Right hindlimb (tissue), 1 donor: ENCODE data around the gene CHRDL2.

Experiments used
- DNase-seq: peaks from one replicate; pipeline ENCODE4 v3.0.0-alpha.2; 2018

Gene CHRDL2

DNA sequence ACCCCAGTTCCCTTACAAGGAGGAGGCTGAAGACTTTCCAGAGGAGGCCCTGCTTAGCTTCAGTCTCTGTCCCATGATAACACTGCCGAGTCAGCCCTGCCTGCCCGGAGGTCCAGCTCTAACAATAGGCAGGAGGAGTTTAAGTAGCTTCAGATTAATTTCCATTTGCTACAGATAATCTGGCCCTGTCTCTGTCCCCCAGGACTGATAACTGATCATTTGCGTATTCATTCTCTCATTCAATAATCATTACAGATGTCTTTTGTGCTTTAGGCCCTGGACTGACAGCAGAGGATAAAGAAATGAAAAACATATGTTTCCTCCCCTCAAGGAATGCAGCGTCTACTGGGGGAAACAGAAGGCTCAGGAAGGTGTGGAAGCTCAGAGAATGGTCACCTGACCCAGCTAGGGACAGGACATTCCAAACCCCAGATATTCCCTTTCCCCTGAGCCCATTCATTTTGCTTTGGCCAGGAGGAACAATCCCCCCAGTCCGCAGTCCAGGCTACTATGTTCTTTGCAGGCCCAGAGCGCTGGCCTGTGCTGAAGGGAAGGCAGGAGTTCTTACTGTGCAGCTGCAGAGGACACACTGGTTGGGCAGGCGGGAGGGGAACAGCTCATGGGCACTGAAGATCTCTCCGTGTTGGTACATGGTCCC is 20.8 kb downstream of the CHRDL2 start:
- DNase-seq, result peak; percentile 66

DNA sequence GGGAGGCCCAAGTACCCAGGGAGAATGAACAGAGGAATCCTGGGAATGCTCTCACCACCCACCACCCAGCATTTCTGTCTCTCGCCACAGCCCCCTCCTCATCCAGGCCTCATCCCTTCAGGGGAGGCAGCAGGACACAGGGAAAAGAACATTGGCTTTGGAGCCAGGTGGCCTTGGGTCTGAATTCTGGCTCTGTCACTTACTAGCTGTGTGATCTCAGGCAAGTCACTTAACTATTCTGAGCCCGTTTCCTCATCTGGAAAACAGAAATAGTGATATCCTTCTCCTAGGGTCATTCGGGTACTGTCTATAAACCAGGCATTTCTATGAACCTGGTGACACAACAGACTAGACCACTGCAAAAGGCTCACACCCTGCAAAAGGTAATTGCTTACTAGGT is 22.1 kb downstream of the CHRDL2 start:
- DNase-seq, result no peak

DNA sequence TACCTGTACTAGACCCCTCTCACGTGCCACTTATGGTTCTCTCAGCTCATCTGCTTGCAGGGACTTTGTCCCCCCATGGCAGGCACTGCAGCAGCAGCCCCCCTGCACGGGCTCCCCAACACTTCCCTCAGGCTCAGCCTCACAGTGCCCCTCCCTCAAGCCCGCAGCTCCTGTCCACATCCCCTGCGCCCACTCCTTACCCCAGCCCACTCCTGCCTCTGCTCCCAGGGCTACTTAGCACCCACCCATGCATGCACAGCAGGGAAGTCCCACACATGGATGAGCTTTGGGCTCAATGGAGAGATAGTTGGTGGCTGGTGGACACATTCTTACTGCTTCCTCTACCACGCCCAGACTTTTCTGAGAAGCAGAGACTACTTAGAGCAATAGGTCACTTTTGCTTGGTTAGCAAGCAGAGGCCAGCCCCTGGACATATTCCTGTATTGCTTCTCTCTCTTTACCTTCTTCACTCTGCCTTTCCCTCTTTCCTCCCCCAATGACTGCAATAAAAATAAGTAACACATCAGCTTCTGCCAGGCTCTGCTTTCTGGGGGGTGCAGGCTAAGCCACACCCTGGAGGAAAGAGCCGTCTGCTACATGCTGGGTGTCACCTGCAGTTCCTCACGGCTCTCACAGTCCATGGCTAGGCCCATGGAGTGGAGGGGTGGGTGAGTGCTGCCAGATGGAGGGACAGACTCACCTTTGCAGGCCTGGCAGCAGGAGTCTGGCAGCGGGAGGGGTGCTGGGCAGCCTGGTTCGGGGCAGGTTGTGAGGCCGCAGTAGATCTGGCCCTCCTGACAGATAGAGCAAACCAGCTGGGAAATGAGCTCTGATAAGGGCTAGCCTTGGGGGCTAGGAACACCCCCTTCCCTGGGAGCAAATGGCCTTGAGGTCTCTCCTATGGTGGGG is 23.4 kb downstream of the CHRDL2 start:
- DNase-seq, result no peak

DNA sequence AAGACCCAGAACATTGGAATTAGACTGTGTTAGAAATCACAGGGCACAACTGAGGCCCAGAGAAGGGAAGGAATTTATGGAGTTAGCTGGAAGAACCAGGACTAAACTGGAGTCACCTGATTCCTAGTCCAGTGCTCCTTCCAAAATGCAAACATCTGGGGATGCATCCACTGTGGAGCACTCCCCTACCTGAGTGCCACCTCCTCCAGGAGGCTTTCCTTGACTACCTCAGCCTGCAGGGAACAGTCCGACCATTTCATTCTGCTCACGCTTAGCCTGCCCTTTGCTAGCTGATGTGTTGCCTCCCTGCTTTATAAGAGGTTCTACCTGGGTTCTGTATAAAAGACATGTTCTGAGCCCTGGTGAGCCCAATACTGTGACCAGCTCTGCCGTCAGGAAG is 24.0 kb downstream of the CHRDL2 start:
- no peak for DNase-seq

DNA sequence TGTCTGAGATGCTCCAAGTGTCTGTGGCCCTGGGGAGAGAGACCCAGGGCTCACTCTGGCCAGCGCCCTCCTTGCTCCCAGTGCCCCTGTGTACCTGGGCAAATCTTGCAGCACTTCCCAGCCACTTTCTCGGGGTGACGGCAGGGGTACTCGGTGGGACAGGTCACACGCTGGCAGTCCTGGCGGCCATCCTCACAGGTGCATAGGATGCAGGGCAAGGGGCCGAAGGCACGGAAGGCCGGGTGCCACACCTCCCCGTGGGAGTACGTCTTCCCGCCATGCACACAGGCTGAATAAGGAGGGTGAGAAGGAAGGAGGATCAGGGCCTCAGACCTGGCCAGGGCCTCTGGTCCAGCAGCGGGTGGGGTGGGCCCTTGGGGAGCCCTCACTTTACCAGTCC is 28.0 kb downstream of the CHRDL2 start:
- DNase-seq, result no peak

DNA sequence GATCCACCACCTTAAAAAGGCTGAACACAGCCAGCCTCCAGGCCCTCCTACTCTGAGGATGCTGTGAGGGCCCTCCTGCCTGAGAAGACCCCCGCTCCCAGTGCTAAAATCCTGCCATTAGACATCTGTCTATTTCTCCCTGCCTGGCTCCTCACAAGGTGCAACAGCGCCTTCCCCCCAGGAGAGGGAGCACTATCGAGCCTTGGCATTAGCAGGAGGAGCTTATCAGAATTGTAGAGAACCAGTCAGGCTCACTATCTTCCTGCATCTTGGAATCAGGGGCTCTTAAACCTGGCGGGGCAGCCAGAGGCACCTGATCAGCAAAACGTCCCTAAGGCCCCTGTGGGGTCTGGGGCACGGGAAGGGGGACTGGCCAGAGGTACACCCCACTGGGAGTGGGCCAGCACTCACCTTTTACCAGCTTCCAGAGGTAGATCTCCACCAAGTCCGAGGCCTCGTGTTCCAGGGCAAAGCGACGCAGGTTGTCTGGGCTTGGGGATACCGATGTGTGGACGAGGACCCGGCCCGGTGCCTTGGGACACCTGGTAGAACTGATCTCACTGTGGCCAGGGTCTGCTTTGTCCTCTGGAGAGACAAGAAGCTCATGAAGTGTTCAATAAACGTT is 28.7 kb downstream of the CHRDL2 start:
- peak; percentile 71 for DNase-seq

DNA sequence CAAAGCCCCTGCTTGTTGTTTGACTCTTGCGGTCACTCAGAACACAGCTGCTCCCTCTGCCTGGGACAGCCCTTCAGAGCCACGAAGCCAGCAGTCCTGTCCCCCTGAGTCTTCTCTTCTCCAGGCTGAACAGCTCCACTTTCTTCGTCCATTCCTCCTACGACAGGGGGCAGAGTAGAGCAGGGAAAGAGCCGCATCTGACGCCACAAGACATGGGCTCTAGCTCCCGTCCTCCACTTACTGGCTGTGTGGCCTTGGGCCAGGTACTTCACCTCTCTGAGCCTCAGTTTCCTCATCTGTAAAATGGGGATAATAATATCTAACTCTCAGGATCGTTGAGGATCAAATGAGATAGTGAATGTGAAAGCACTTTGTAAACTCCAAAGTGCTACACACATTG is 29.9 kb downstream of the CHRDL2 start:
- DNase-seq, result no peak

DNA sequence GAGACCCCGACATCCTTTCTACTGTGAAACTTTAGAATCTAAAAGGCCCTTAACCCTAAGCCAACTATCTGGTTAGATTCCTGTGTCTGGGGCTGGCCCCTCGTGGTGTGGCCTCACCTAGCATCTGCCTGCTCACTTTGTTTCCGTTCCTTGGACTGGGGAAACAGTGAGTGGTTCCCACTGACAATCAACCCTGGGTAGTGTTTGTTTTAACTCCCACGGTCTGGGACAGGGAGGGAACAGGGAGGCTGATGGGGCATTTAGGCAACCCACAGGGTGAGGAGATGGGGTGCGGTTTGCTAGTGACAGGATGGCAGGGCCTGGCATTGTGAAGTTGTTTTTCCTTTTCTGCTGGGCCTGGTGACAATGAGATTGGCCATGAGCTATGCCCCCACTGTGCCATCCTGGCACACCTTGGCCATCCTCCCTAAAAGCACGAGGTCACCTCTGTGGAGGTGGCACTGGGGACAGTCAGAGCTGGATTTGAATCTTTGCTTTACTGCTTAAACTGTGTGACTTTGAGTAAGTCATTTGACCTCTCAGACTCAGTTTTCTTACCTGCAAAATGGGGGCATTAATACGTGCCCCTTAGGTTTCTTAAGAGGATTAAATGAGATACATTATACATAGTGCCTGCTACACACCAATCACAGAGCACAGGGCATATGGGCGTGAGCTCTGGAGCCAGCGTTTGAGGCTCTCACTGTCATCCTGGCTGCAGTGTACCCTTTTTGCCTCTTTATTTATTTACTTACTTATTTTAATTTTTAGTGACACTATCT is 31.4 kb downstream of the CHRDL2 start:
- DNase-seq, result no peak

DNA sequence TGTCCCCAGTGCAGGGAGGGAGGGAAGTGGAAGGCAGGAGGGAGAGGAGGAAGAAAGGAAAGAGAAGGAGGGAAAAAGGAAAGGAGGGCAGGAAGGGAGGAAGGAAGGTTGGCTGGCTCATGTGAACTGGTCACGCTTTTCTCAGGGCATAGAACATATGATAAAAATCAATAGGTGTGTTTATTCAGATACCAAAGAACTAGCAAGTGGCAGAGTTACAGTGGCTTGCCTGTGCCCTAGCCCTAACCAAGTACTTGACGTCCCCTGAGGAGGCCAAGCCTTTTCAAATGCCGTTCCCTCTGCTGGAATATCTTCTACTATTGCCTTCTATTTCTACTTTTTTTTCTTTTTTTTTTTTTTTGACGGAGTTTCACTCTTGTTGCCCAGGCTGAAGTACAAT is 33.5 kb downstream of the CHRDL2 start:
- no peak for DNase-seq

DNA sequence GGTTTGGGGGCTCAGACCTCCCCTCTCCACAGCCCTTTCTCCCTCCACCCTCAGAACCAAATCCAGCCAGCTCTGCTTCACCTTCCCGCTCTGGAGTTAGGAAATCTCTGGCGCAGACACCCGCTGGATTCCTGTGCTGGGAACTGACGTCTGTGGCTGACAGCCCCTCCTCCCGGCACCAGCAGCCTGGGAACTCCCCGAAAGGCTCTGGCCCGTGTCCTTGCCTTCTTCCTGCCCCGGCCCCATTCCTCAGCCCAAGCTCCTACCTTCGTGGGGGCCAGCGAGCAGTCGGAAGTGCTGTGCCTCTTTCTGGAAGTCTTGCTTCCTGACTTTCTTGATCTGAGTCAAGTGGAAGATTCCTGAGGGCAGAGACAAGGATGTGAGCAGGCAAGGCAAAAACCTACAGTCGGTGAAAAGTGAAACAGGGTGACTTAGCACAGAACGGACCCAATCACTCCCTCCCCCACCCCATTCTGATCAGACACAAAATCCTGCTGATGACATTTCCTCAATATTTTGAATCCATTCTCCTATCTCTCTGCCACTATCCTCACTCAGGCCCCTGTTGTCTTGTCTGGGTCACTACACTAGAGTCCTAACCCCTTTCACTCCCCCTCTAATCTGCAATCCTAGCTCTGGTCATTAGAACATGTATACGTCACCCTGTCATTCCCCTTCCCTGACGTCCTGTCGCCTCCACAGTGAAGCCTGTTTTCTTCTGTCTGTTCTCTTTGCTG is 34.1 kb downstream of the CHRDL2 start:
- peak; percentile 75 for DNase-seq

DNA sequence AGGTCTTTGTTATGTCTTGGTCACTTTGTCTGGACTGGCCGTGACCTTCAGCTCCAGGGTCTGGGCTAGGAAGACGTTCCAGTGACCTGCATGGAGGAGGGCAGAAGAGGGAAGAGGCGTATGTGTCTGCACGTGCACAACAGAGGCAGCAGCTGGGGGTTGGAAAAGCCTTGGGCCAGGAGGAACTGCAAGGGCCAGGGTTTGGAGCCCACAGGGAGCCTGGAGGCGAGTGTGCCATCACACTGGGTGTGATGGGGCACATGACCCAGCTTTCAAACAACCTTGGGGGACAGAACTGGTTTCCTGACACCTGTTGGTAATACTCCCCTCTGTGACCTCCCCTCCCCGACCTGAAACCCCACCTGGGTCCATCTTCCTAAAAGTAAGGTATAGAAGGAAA is 34.7 kb downstream of the CHRDL2 start:
- no peak for DNase-seq

DNA sequence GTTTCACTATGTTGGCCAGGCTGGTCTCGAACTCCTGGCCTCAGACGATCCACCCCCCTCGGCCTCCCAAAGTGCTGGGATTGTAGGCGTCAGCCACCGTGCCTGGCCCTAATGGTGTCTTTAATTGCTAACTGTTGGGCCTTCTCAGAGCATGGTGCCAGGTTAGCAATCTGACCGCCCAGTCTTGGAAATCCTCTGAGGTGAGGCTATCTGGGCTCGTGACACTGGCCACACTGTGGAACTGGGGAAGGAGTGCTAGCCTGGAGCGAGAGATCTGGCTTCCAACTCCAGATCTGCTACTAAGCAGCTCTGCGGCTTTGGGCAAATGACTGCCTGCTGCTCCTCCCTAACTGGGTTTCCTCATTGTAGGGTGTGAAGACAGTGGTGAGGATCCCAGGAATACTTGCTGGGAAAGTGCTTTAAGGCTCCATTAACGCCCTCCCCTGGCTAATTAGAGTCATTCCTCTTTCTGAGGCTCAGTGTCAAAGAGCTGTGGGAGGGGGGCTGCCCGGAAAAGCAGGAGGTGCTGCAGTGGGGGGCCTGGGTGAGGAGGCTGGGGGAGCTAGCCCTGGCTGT is 35.4 kb downstream of the CHRDL2 start:
- DNase-seq, result no peak

DNA sequence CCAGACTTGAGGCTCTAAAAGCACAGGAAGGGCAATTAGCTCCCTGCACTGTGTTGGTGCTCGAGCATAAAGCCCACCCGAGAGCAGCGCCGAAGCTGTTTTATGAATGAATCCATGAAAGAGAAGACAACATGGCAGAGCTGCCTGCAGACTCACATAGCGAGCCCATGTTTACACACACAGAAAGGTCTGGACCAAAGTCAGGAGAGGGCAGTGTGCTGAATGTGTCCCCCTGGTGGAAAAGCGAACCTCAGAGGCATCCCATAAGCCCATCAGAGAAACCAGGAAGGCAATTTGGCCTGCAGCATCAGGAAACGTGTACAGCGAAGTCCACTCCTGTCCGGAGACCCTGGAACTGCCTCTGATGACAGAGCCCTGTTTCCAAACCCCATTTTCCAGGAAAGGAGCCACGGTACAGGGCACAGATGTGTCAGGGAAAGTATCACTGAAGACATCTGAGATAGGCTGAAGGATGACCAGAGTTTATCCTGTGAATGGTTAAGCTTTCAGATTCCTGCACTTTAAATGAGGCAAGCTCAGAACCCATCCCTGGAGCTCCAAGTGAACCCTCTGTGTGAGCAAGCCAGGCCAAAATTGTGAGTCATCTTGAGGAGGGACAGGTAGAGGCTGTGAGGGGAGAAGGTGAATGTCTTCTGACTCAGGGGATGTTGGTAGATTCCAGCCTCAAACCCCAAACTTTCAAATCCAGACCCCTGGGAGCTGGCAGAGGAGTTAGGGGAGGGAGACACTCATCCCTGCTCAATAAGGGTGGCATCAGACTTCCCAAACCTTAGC is 36.9 kb downstream of the CHRDL2 start:
- no peak for DNase-seq

DNA sequence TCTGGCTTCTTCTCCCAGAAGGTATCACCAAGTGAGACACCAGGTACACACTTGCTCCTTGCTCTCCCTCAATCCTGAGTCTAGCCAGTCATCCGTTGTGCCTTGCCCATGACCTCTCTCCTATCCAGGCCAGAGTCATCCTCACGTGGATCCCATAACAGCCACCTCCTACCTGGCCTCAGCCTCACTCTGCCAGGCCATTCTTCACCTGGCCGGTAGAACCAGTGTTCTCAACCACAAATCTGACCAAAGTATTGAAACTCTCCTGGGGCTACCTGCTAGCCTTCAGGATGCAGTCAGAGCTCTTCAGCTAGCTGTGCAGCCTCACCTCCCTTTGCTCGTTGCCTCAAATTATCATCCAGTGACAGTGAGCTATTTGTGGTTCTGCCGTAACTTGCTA is 37.7 kb downstream of the CHRDL2 start:
- no peak for DNase-seq

DNA sequence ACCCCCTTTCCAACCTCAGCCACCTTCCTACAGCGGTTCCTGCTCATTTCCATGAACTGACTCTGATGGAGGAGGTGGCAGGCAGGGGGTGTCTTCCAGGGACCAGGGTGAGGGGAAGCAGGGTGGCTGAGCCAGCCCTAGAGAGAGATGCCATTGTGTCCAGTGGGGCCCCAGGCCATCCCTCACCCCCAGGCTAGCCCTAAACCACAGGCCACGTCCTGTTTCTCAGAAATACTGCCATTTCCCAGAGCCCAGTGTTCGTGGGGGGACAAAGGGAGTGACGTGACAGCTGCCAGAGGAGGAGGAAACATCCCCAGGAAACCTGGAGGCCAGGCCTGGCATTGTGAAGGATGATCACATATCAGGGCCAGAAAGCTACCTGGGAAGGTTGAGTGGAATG is 39.5 kb downstream of the CHRDL2 start:
- DNase-seq, result no peak

DNA sequence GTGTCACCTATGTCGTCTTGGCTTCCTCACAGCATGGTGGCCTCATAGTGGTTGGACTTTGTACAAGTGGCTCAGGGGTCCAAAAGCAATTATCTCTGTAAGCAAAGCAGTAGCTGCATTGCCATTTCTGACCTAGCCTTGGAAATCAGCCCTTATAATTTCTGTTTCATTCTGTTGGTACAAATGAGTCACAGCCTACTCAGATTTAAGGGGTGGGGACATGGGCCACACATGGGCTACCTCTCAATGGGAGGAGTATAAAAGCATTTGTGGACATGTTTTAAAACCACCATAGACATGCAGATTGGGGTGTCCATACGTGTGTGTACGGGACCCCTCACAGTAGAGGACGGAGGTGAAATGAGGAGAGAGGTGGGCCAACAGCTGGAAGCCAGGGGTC is 41.6 kb downstream of the CHRDL2 start:
- no peak for DNase-seq

DNA sequence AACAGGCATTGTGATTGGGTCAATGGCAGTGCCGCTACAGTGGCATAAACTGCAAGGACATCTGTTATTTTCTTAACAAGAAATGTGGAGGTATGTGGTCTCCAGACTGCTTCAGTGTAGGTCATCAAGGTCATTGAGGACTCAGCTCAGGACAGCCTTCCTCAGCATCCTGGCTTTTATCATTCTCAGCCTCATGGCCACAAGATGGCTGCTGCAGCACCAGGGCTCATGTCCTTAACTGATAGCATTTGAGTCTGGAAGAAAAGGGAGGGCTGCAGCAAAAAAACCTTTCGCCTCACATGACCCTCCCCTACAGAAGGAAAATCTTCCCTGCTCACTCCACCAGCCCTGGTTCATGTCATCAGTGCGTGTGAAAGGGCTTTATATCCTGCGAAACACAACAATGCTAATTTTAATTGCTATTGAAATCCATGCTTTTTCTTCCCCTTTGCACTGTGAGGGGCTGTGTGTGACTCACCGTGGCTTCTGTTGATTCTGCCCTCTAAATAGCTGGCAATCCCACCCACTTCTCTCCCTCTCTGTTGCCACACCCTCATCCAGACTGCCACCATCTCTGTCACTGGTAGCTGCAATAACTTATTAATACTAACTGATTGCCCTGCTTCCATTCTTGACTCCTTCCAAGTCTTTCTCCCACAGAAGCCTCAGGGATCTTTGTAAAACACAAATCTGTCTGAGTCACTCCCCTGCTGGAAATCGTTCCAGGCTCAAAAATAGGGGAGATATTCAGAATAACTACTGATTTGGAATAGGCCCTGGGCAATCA is 43.8 kb downstream of the CHRDL2 start:
- peak; percentile 7 for DNase-seq

DNA sequence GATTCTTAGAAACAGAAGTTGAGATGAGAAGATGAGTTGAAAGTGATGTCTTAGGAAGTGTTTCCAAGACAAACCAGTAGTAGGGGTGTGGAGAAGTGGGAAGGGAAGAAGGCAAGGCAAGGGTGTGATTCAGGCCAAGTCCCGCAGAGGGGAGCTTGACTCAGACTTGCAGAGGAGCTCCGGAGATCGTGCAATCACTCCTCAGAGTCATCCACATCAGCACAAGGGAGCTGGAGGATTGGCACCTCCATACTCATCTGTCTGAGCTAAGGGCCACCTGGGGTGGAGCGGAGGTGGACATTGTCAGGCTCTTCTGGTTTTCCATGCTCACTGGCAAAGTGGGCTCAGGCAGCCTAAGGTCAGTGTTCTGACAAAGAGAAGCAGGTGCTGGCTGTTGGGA is 44.4 kb downstream of the CHRDL2 start:
- peak; percentile 2 for DNase-seq

DNA sequence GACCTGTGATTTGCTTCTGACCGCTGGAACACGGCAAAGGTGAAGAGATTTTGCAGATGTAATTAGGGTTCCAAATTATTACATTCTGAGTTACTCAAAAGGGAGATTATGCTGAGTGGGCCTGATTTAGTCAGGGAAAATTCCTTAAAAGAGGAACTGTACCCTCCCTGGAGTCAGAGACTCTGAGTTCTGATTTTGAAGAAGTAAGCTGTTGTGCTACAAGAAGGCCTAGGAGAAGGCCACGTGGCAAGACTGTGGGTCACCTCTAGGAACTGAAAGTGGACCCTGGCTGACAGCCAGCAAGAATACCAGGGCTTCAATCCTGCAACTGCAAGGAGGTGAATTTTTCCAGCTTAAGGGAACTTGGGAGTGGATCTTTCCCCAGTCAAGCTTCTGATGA is 45.3 kb downstream of the CHRDL2 start:
- no peak for DNase-seq

DNA sequence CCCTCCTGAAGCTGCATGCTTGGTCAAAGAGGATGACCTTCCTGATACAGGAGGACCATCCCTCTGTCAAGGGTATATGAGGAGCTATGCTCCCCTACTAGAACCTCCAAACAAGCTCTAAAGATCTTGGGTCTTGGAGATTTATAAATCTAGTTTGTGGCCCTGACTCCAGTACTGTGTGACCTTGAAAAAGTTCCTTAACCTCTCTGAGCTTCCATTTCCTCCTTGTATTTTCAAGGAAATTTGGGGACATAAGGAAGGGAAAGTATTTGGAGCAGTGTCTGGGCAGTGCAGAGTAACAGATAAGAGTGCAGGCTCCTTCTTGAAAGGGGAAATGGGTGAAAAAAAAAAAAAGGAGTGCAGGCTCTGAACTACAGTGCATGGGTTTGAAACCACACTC is 45.9 kb downstream of the CHRDL2 start:
- no peak for DNase-seq
